Suprapubic skin (tissue), 4 donors: ENCODE measurements around the gene TREML4.

Experiments
- EP300 ChIP-seq: sonication (generic); formaldehyde crosslinking; IDR thresholded peaks from one replicate; pipeline ENCODE4 v1.6.1; 2017; ENCODE audit warnings: antibody characterized with exemption
- POLR2A ChIP-seq, 2 donors: fragments of 450-650 bp; IDR thresholded peaks; one replicate each; pipeline ENCODE4 v1.6.1; 2017; ENCODE audit warnings: antibody characterized with exemption in 2 of 2, mild to moderate bottlenecking in 2 of 2, moderate library complexity in 2 of 2
- POLR2AphosphoS5 ChIP-seq, 3 donors: sonication (generic); formaldehyde crosslinking; IDR thresholded peaks; one replicate each; pipeline ENCODE4 v1.6.1; 2017; ENCODE audit warnings: antibody characterized with exemption in 3 of 3
- TF ChIP-seq, protein P1 (sequence below), 2 donors: fragments of 200-600 bp in 1 of 2; fragments of 450-650 bp in 1 of 2; sonication (generic) in 1 of 2; IDR thresholded peaks; one replicate each; pipeline ENCODE4 v1.5.1; 2016 to 2019; ENCODE audit warnings: antibody characterized with exemption in 2 of 2, mild to moderate bottlenecking in 1 of 2, moderate library complexity in 1 of 2

- TF ChIP-seq, protein P1, sequence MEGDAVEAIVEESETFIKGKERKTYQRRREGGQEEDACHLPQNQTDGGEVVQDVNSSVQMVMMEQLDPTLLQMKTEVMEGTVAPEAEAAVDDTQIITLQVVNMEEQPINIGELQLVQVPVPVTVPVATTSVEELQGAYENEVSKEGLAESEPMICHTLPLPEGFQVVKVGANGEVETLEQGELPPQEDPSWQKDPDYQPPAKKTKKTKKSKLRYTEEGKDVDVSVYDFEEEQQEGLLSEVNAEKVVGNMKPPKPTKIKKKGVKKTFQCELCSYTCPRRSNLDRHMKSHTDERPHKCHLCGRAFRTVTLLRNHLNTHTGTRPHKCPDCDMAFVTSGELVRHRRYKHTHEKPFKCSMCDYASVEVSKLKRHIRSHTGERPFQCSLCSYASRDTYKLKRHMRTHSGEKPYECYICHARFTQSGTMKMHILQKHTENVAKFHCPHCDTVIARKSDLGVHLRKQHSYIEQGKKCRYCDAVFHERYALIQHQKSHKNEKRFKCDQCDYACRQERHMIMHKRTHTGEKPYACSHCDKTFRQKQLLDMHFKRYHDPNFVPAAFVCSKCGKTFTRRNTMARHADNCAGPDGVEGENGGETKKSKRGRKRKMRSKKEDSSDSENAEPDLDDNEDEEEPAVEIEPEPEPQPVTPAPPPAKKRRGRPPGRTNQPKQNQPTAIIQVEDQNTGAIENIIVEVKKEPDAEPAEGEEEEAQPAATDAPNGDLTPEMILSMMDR (IDR thresholded peaks at IDR 0.05): no peak
- TF ChIP-seq POLR2AphosphoS5 (IDR thresholded peaks at IDR 0.05) (no peak), POLR2A (IDR thresholded peaks at IDR 0.05) (no peak), EP300 (no peak)
Measured at GRCh38 chr6:41201764-41202173, 26.4 kb upstream of the TREML4 start.
